Stimulated activated CD8-positive, alpha-beta memory T cell treated with anti-CD3 and anti-CD28 coated beads, Interleukin-2, amount 100 ng/mL, for 1 hour (primary cell): ENCODE measurements around the gene CAMTA1.

ENCODE experiments used
- DNase-seq, 2 donors: peaks; one replicate each; pipeline ENCODE4 v3.0.0-alpha.2; 2020; ENCODE audit warnings: low read depth in 2 of 2

The CAMTA1 gene

GRCh38 chr1:7255303-7256058, 470.2 kb downstream of the CAMTA1 start:
- DNase-seq = no peak

- DNase-seq = no peak
Measured at GRCh38 chr1:7256526-7256925, 471.3 kb downstream of the CAMTA1 start.

GRCh38 chr1:7257225-7257624, 472.0 kb downstream of the CAMTA1 start:
- DNase-seq = no peak

GRCh38 chr1:7258589-7259135, 473.4 kb downstream of the CAMTA1 start:
- no peak for DNase-seq

- DNase-seq = no peak
Measured at GRCh38 chr1:7259955-7260354, 474.7 kb downstream of the CAMTA1 start.

- DNase-seq = no peak
Measured at GRCh38 chr1:7261490-7261889, 476.2 kb downstream of the CAMTA1 start.

GRCh38 chr1:7262611-7263010, 477.4 kb downstream of the CAMTA1 start:
- DNase-seq = no peak

GRCh38 chr1:7263021-7263960, 478.0 kb downstream of the CAMTA1 start:
- no peak for DNase-seq

- DNase-seq = no peak
Measured at GRCh38 chr1:7264101-7264500, 478.8 kb downstream of the CAMTA1 start.

- DNase-seq = no peak
Measured at GRCh38 chr1:7265771-7266371, 480.6 kb downstream of the CAMTA1 start.

GRCh38 chr1:7266561-7266960, 481.3 kb downstream of the CAMTA1 start:
- DNase-seq = no peak

- DNase-seq = no peak
Measured at GRCh38 chr1:7267493-7267892, 482.2 kb downstream of the CAMTA1 start.

GRCh38 chr1:7268983-7269382, 483.7 kb downstream of the CAMTA1 start:
- no peak for DNase-seq

GRCh38 chr1:7269525-7269924, 484.3 kb downstream of the CAMTA1 start:
- no peak for DNase-seq

GRCh38 chr1:7274256-7274655, 489.0 kb downstream of the CAMTA1 start:
- DNase-seq = no peak

GRCh38 chr1:7278045-7278444, 492.8 kb downstream of the CAMTA1 start:
- DNase-seq = no peak

- DNase-seq = no peak
Measured at GRCh38 chr1:7278827-7279765, 493.8 kb downstream of the CAMTA1 start.

- no peak for DNase-seq
Measured at GRCh38 chr1:7279769-7280168, 494.5 kb downstream of the CAMTA1 start.

- no peak for DNase-seq
Measured at GRCh38 chr1:7280347-7280960, 495.2 kb downstream of the CAMTA1 start.

GRCh38 chr1:7281821-7282220, 496.6 kb downstream of the CAMTA1 start:
- DNase-seq = no peak
